PC-3 (cell line): ENCODE results near the gene FBXO10. TPM values are rescaled to one million over a fixed set of nuclear protein-coding genes. Genes with fewer than 3 reads are reported as not detected.

Source experiments
- ATAC-seq: fragments of 200-7000 bp; cut with Tn5 transposase; 2 replicates; pipeline ENCODE4 v1.9.1; 2020; ENCODE audit warnings: mild to moderate bottlenecking, moderate library complexity
- BruUV-seq: library from RNA; stranded (reverse); fragments of 400-500 nt; replicated peaks from 2 replicates; lab custom pipeline; 2021; lab: Mats Ljungman, UMichigan
- CTCF ChIA-PET: fragments of 300-600 bp; sonication (Branson Sonifier 250); formaldehyde crosslinking; loops from one replicate; lab custom pipeline; 2022; ENCODE audit warnings: antibody characterized with exemption; lab: Charles Lee
- POLR2A ChIA-PET: fragments of 300-600 bp; sonication (Branson Sonifier 250); formaldehyde crosslinking; loops from one replicate; lab custom pipeline; 2022; ENCODE audit warnings: antibody characterized with exemption; ENCODE audit not compliant: unreplicated experiment; lab: Charles Lee
- DNase-seq: peaks from one replicate; pipeline ENCODE4 v3.0.0-alpha.2; 2015
- H2AFZ ChIP-seq: fragments of 300-600 bp; sonication (generic); 2 replicates; pipeline ENCODE4 v1.6.0; 2016; ENCODE audit warnings: antibody characterized with exemption, low read length
- H3F3A ChIP-seq: fragments of 300-600 bp; sonication (generic); one replicate; pipeline ENCODE4 v1.6.0; 2017; ENCODE audit warnings: antibody characterized with exemption, low read length, control low read depth, mild to moderate bottlenecking; ENCODE audit not compliant: unreplicated experiment
- H3K27ac ChIP-seq: fragments of 300-600 bp; sonication (generic); 2 replicates; pipeline ENCODE4 v1.5.1; 2016; ENCODE audit warnings: mild to moderate bottlenecking, low read length
- H3K27me3 ChIP-seq: fragments of 300-600 bp; sonication (generic); 2 replicates; pipeline ENCODE4 v1.6.1; 2016; ENCODE audit warnings: low read length, mixed read lengths
- H3K36me3 ChIP-seq: fragments of 300-600 bp; sonication (generic); 2 replicates; pipeline ENCODE4 v1.6.1; 2016; ENCODE audit warnings: low read depth, mixed run types, low read length, mixed read lengths
- H3K4me1 ChIP-seq: fragments of 300-600 bp; sonication (generic); 2 replicates; pipeline ENCODE4 v1.5.1; 2016; ENCODE audit warnings: low read length; ENCODE audit not compliant: insufficient read depth
- H3K4me2 ChIP-seq: fragments of 300-600 bp; sonication (generic); 2 replicates; pipeline ENCODE4 v1.6.0; 2016; ENCODE audit warnings: low read length
- H3K4me3 ChIP-seq: fragments of 300-600 bp; sonication (generic); 2 replicates; pipeline ENCODE4 v1.5.1; 2016; ENCODE audit warnings: mild to moderate bottlenecking, low read length, mixed read lengths
- H3K79me2 ChIP-seq: fragments of 300-600 bp; sonication (generic); 2 replicates; pipeline ENCODE4 v1.6.1; 2017; ENCODE audit warnings: low read length, mixed read lengths
- H3K9ac ChIP-seq: fragments of 300-600 bp; sonication (generic); 2 replicates; pipeline ENCODE4 v1.6.0; 2016; ENCODE audit warnings: mild to moderate bottlenecking, low read length
- H3K9me2 ChIP-seq: fragments of 300-600 bp; sonication (generic); replicated peaks from 2 replicates; pipeline ENCODE4 v1.6.1; 2016; ENCODE audit warnings: mixed run types, low read length, mixed read lengths
- H3K9me3 ChIP-seq: fragments of 300-600 bp; sonication (generic); 2 replicates; pipeline ENCODE4 v1.6.1; 2016; ENCODE audit warnings: low read length, mixed read lengths
- H4K20me1 ChIP-seq: fragments of 300-600 bp; sonication (generic); 2 replicates; pipeline ENCODE4 v1.6.1; 2016; ENCODE audit warnings: low read length, mixed read lengths
- CTCF ChIP-seq: fragments of 300-600 bp; sonication (generic); conservative IDR thresholded peaks from 2 replicates; pipeline ENCODE4 v1.5.1; 2017; ENCODE audit warnings: antibody characterized with exemption, low read depth, mild to moderate bottlenecking, low read length
- EZH2 ChIP-seq: fragments of 300-600 bp; sonication (generic); IDR thresholded peaks from one replicate; pipeline ENCODE4 v1.6.1; 2017; ENCODE audit warnings: antibody characterized with exemption, mild to moderate bottlenecking, low read length; ENCODE audit not compliant: unreplicated experiment
- EZH2phosphoT487 ChIP-seq: fragments of 300-600 bp; sonication (generic); IDR thresholded peaks from 2 replicates; pipeline ENCODE4 v1.6.1; 2018; ENCODE audit warnings: mild to moderate bottlenecking, antibody characterized with exemption, low read length, borderline replicate concordance
- intact Hi-C: fragments of 100-400 bp; cut with micrococcal nuclease; formaldehyde crosslinking; loops from 2 replicates; pipeline ENCODE4 v1.9.0; 2023
- total RNA-seq: library from RNA; depleted of rRNA; stranded (reverse); fragments of >200 nt; gene quantifications from 2 replicates; pipeline ENCODE4 v1.2.3, GENCODE V29; 2014

The FBXO10 gene
- total RNA-seq, 1 experiment from 2014 or later: 2.6 TPM

GRCh38 chr9:37499297-37499696 lies 76.9 kb downstream of the FBXO10 start:
- Histone ChIP-seq H2AFZ (no peak overlapping the region), H3K79me2 (no peaks in the 10 kb centered on the region), H3K36me3 (peaks cover 66% of the 10 kb centered on the region), H3K4me1 (0 out of 2 replicates have a peak, but pooled peaks cover 5% of the 10 kb centered on the region), H3K4me2 (no peak overlapping the region), H3K27ac (no peak overlapping the region), H3F3A (no peaks in the 10 kb centered on the region), H3K27me3 (no peaks in the 10 kb centered on the region), H3K9me2 (no peaks in the 10 kb centered on the region), H3K9me3 (no peaks in the 10 kb centered on the region), H4K20me1 (no peaks in the 10 kb centered on the region), H3K4me3 (no peak overlapping the region), H3K9ac (no peak overlapping the region)
- BruUV-seq: no TSS peak
- no peak for TF ChIP-seq EZH2
- no peak for ATAC-seq
- CTCF ChIA-PET: no interaction called here
- DNase-seq: no peak
- intact Hi-C loops: no loop called here
- POLR2A ChIA-PET: no interaction called here

GRCh38 chr9:37498457-37498856 lies 77.7 kb downstream of the FBXO10 start:
- Histone ChIP-seq H3K9ac (no peak overlapping the region), H3F3A (no peaks in the 10 kb centered on the region), H3K4me2 (no peak overlapping the region), H2AFZ (no peak overlapping the region), H3K79me2 (no peaks in the 10 kb centered on the region), H4K20me1 (no peaks in the 10 kb centered on the region), H3K4me3 (no peak overlapping the region), H3K27ac (no peak overlapping the region), H3K4me1 (0 out of 2 replicates have a peak, but pooled peaks cover 5% of the 10 kb centered on the region), H3K27me3 (no peaks in the 10 kb centered on the region), H3K9me3 (no peaks in the 10 kb centered on the region), H3K9me2 (no peaks in the 10 kb centered on the region), H3K36me3 (peaks cover 68% of the 10 kb centered on the region)
- DNase-seq: no peak
- TF ChIP-seq EZH2phosphoT487 (no peak), CTCF (no peak), EZH2 (no peak)
- no TSS peak for BruUV-seq
- ChIA-PET CTCF (interaction anchor here (0.5 kb wide), 1 partner anchor 212 kb away, joined by 3 read pairs; no protein-coding TSS in a partner anchor), POLR2A (no interaction called here)
- intact Hi-C loops: no loop called here
- ATAC-seq: no peak

GRCh38 chr9:37497320-37497719 lies 78.9 kb downstream of the FBXO10 start:
- BruUV-seq: no TSS peak
- no peak for ATAC-seq
- H3K9me2 ChIP-seq: no peaks in the 10 kb centered on the region
- no peaks in the 10 kb centered on the region for H3F3A ChIP-seq
- no peaks in the 10 kb centered on the region for H3K27me3 ChIP-seq
- TF ChIP-seq EZH2phosphoT487 (no peak), EZH2 (no peak), CTCF (no peak)
- no peaks in the 10 kb centered on the region for H3K9me3 ChIP-seq
- H3K4me1 ChIP-seq: 0 out of 2 replicates have a peak, but pooled peaks cover 5% of the 10 kb centered on the region
- intact Hi-C loops: no loop called here
- H3K36me3 ChIP-seq: peaks cover 68% of the 10 kb centered on the region
- no peak overlapping the region for H3K9ac ChIP-seq
- H4K20me1 ChIP-seq: no peaks in the 10 kb centered on the region
- no peak overlapping the region for H3K27ac ChIP-seq
- H3K4me2 ChIP-seq: no peak overlapping the region
- H3K4me3 ChIP-seq: no peak overlapping the region
- CTCF ChIA-PET: no interaction called here
- no peak for DNase-seq
- no peak overlapping the region for H2AFZ ChIP-seq
- H3K79me2 ChIP-seq: no peaks in the 10 kb centered on the region
- POLR2A ChIA-PET: no interaction called here
